Gastrocnemius medialis (tissue), 4 donors: ENCODE data around the gene DIP2C.

Experiments
- POLR2A ChIP-seq, 2 donors: fragments of 450-650 bp; IDR thresholded peaks; one replicate each; pipeline ENCODE4 v1.6.1; 2017; ENCODE audit warnings: antibody characterized with exemption in 2 of 2, mild to moderate bottlenecking in 2 of 2, moderate library complexity in 2 of 2
- TF ChIP-seq, protein P1 (sequence below), 5 experiments: fragments of 450-650 bp in 3 of 5; fragments of 200-600 bp in 2 of 5; sonication (generic) in 2 of 5; IDR thresholded peaks in 4 of 5; conservative IDR thresholded peaks in 1 of 5; 1 replicate in 4 of 5; 2 replicates in 1 of 5; pipeline ENCODE4 v1.5.1; 2016 to 2019; ENCODE audit warnings: antibody characterized with exemption in 5 of 5, mild to moderate bottlenecking in 3 of 5, moderate library complexity in 3 of 5

DNA sequence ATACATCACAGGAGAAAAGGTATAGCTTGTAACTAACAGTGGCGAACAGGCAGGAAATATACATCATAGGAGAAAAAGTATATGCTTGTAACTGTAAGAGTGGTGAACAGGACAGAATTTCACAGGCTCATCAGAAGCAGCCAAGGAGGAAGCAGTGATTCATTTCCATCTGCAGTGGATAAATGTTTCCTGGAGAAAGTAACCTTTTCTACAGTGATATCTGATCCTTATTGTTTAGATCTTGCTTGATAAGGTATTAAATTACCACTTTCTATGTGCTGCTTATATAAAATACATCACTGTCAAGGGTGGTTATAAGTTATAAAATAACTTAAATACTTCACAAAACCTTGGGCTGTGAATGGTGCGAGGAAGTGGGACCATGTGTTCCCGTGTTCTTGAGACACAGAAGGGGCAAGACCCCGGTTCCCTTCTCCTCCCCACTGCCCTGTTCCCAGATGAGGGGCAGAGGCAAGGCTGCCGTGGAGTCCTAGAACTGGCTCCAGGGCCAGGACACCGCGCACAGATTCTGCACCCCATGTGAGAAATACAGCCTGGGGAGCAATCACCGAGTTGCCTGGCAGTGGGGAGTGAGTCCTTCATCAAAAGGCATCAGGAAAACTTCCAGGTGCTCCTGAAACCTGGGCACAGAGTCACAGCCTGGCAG is 135.2 kb downstream of the DIP2C start:
- TF ChIP-seq POLR2A (IDR thresholded peaks at IDR 0.05) = no peak
- TF ChIP-seq, protein P1, sequence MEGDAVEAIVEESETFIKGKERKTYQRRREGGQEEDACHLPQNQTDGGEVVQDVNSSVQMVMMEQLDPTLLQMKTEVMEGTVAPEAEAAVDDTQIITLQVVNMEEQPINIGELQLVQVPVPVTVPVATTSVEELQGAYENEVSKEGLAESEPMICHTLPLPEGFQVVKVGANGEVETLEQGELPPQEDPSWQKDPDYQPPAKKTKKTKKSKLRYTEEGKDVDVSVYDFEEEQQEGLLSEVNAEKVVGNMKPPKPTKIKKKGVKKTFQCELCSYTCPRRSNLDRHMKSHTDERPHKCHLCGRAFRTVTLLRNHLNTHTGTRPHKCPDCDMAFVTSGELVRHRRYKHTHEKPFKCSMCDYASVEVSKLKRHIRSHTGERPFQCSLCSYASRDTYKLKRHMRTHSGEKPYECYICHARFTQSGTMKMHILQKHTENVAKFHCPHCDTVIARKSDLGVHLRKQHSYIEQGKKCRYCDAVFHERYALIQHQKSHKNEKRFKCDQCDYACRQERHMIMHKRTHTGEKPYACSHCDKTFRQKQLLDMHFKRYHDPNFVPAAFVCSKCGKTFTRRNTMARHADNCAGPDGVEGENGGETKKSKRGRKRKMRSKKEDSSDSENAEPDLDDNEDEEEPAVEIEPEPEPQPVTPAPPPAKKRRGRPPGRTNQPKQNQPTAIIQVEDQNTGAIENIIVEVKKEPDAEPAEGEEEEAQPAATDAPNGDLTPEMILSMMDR (IDR thresholded peaks at IDR 0.05 in 4 of 5, conservative IDR thresholded peaks at IDR 0.05 in 1 of 5) = no peak
